HG02973 (cell line): ENCODE results near the gene SPATC1L.

Experiments
- ATAC-seq: cut with Tn5 transposase; IDR thresholded peaks from one replicate; pipeline ENCODE4 v1.9.1; 2021; ENCODE audit warnings: moderate library complexity; ENCODE audit not compliant: unreplicated experiment

SPATC1L gene

GRCh38 chr21:46111193-46111571, 73.1 kb downstream of the SPATC1L start:
- no peak for ATAC-seq
